Glutamatergic neuron (in vitro differentiated cells): ENCODE data around the gene ITSN1. TPM values are rescaled to one million over a fixed set of nuclear protein-coding genes. Genes with fewer than 3 reads are reported as not detected.

Source experiments
- DNase-seq: peaks from one replicate; pipeline ENCODE4 v3.0.0; 2022
- H3K27ac Mint-ChIP-seq: one replicate; pipeline ENCODE4 v1.8.0; 2020; ENCODE audit warnings: mild to moderate bottlenecking, mixed read lengths, inconsistent platforms; ENCODE audit not compliant: unreplicated experiment
- H3K27me3 Mint-ChIP-seq: one replicate; pipeline ENCODE4 v1.8.0; 2020; ENCODE audit warnings: mild to moderate bottlenecking, moderate library complexity, mixed read lengths, inconsistent platforms; ENCODE audit not compliant: unreplicated experiment
- H3K36me3 Mint-ChIP-seq: one replicate; pipeline ENCODE4 v1.8.0; 2020; ENCODE audit warnings: mild to moderate bottlenecking, mixed read lengths, inconsistent platforms; ENCODE audit not compliant: unreplicated experiment
- H3K4me1 Mint-ChIP-seq: one replicate; pipeline ENCODE4 v1.8.0; 2020; ENCODE audit warnings: mild to moderate bottlenecking, low read depth, mixed read lengths, inconsistent platforms; ENCODE audit not compliant: unreplicated experiment
- H3K4me3 Mint-ChIP-seq: one replicate; pipeline ENCODE4 v1.8.0; 2020; ENCODE audit warnings: mild to moderate bottlenecking, mixed read lengths, inconsistent platforms; ENCODE audit not compliant: unreplicated experiment
- H3K9me3 Mint-ChIP-seq: one replicate; pipeline ENCODE4 v1.8.0; 2020; ENCODE audit warnings: mild to moderate bottlenecking, moderate library complexity, mixed read lengths, inconsistent platforms; ENCODE audit not compliant: unreplicated experiment
- CTCF ChIP-seq: fragments of 200-600 bp; sonication (generic); IDR thresholded peaks from one replicate; pipeline ENCODE4 v1.5.0; 2021; ENCODE audit not compliant: partially characterized antibody, unreplicated experiment
- total RNA-seq: library from RNA; stranded (reverse); fragmentation: NEBNext Ultra II Directional; extraction: Animal tissue kit (Norgen Biotek cat#: 25700); gene quantifications from one replicate; pipeline ENCODE4 v1.2.1, GENCODE V29; 2021; ENCODE audit not compliant: unreplicated experiment

Gene ITSN1
- total RNA-seq, 1 donor from 2014 or later, result 89.1 TPM

GRCh38 chr21:33872881-33873515 lies 230.7 kb downstream of the ITSN1 start:
- H3K36me3 Mint-ChIP-seq, result peaks cover 12% of the 10 kb centered on the region
- TF ChIP-seq CTCF, result no peak
- no peak for DNase-seq
- H3K4me1 Mint-ChIP-seq, result no peaks in the 10 kb centered on the region
- H3K27ac Mint-ChIP-seq, result no peak overlapping the region
- peaks cover 6% of the 10 kb centered on the region for H3K27me3 Mint-ChIP-seq
- H3K9me3 Mint-ChIP-seq, result peaks cover 5% of the 10 kb centered on the region
- H3K4me3 Mint-ChIP-seq, result no peak overlapping the region

- Mint-ChIP-seq H3K4me3 (no peak overlapping the region), H3K9me3 (peaks cover 5% of the 10 kb centered on the region), H3K27ac (no peak overlapping the region), H3K27me3 (peaks cover 6% of the 10 kb centered on the region), H3K36me3 (peaks cover 12% of the 10 kb centered on the region), H3K4me1 (no peaks in the 10 kb centered on the region)
- DNase-seq, result no peak
- TF ChIP-seq CTCF, result no peak
Observed at GRCh38 chr21:33874161-33874560, 231.9 kb downstream of the ITSN1 start.

- no peak overlapping the region for H3K27ac Mint-ChIP-seq
Observed at GRCh38 chr21:33875026-33875695, 232.9 kb downstream of the ITSN1 start.

GRCh38 chr21:33878824-33879223 lies 236.5 kb downstream of the ITSN1 start:
- H3K36me3 Mint-ChIP-seq, result peaks cover 5% of the 10 kb centered on the region

More at GRCh38 chr21:33875026-33875695, 232.9 kb downstream of the ITSN1 start:
- TF ChIP-seq CTCF, result no peak
- Mint-ChIP-seq H3K27me3 (peaks cover 6% of the 10 kb centered on the region), H3K36me3 (peaks cover 6% of the 10 kb centered on the region), H3K4me3 (no peak overlapping the region), H3K9me3 (peaks cover 5% of the 10 kb centered on the region), H3K4me1 (no peaks in the 10 kb centered on the region)
- no peak for DNase-seq

More at GRCh38 chr21:33878824-33879223, 236.5 kb downstream of the ITSN1 start:
- H3K9me3 Mint-ChIP-seq, result peaks cover 5% of the 10 kb centered on the region
- peaks cover 8% of the 10 kb centered on the region for H3K27me3 Mint-ChIP-seq
- no peak for DNase-seq
- no peak overlapping the region for H3K4me3 Mint-ChIP-seq
- no peak for TF ChIP-seq CTCF
- no peak overlapping the region for H3K27ac Mint-ChIP-seq
- H3K4me1 Mint-ChIP-seq, result peaks cover 8% of the 10 kb centered on the region
